Colonic mucosa (tissue), 4 donors: Measurements from ENCODE around the gene CREB5. TPM values are rescaled to one million over a fixed set of nuclear protein-coding genes. Genes with fewer than 3 reads are reported as not detected.

ENCODE experiments used
- DNase-seq: peaks from one replicate; pipeline ENCODE4 v3.0.0-alpha.2; 2020
- H3K27ac ChIP-seq: fragments of 200-600 bp; one replicate; pipeline ENCODE4 v1.8.0; 2021
- H3K27me3 ChIP-seq: fragments of 200-600 bp; one replicate; pipeline ENCODE4 v1.8.0; 2021
- H3K36me3 ChIP-seq: fragments of 200-600 bp; one replicate; pipeline ENCODE4 v1.8.0; 2021
- H3K4me1 ChIP-seq: fragments of 200-600 bp; one replicate; pipeline ENCODE4 v1.8.0; 2021; ENCODE audit warnings: mild to moderate bottlenecking
- H3K4me3 ChIP-seq: fragments of 200-600 bp; one replicate; pipeline ENCODE4 v1.8.0; 2021
- H3K9ac ChIP-seq, 2 donors: one replicate each; pipeline ENCODE4 v1.7.0; 2013; ENCODE audit warnings: control low read depth in 2 of 2, low read depth in 2 of 2, low read length in 2 of 2
- H3K9me3 ChIP-seq: fragments of 200-600 bp; one replicate; pipeline ENCODE4 v1.8.0; 2021
- CTCF ChIP-seq: fragments of 200-600 bp; IDR thresholded peaks from one replicate; pipeline ENCODE4 v1.8.0; 2022; ENCODE audit warnings: antibody characterized with exemption, mild to moderate bottlenecking
- intact Hi-C: fragments of 100-400 bp; cut with DNase I; formaldehyde crosslinking; loops from one replicate; pipeline ENCODE4 v1.14.1; 2022
- total RNA-seq, 2 donors: library from RNA; stranded (reverse); fragmentation: NEBNext Ultra II Directional in 1 of 2; extraction: Animal tissue kit (Norgen Biotek cat#: 25700) in 1 of 2; gene quantifications; one replicate each; pipeline ENCODE4 v1.2.1, GENCODE V29; 2021
- donor health status: healthy.
- donor health status: DM: no; HTN: no; CAD: no.
- donor health status: DM: no; HTN: no; CAD: no.

CREB5 gene
- total RNA-seq, 2 donors from 2014 or later = 0.54 to 3.6 TPM

GRCh38 chr7:28688651-28689050, 276.3 kb downstream of the CREB5 start:
- H3K4me3 ChIP-seq = no peak overlapping the region
- H3K27me3 ChIP-seq = no peaks in the 10 kb centered on the region
- H3K9me3 ChIP-seq = no peaks in the 10 kb centered on the region
- H3K9ac ChIP-seq = peak overlapping the region in 1 of 2 donors; percentile 9
- no peaks in the 10 kb centered on the region for H3K4me1 ChIP-seq
- no peak for TF ChIP-seq CTCF
- intact Hi-C loops = no loop called here
- DNase-seq = no peak
- H3K27ac ChIP-seq = no peak overlapping the region
- no peaks in the 10 kb centered on the region for H3K36me3 ChIP-seq

DNA sequence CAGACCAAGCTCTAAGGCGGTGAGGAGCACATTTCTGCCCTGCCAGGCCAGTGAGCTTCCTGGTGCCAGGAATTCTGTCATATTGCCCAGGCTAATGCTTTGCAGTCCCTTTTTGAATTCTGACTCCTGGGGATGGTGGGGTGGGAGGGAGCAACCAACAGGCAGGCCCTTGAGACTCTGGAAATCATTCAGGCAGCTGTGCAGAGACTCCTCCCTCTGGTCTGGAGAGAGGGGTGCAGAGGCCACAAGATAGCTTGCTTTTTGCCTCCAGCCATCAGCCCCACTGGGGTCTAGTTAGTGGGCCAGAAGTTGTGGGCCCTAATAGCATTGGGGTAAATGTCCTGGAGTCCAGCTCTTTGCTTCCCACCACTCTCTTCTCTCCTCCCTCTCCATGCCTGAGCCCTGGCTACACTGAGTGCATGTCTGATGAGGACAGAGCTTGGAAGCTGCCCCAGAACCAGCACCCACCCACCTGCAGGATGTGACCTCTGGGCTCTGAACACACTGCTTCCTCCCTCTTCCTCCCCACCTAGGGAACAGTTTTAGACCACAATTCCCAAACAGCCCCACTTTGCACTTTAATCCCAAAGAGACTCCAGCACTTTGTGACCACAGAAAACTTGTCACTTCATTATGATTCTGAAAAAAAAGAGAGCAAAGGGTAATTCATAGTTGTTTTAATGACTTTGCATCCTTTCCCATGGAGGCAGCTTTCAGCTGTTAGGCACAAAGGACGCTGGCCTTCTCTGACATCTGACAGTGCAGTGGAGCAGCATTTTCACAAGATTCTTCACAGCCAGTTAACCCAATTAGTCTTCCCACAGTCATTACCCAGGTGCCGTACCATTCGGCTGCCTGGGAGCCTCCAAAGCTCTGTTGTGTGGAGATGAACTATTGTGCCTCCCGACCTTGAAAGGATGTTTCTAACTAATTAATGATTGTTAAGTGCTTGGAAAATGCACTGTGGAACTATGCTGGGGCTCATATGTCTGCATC, 283.3 kb downstream of the CREB5 start:
- no peak overlapping the region for H3K4me3 ChIP-seq
- intact Hi-C loops = no loop called here
- H3K9me3 ChIP-seq = no peaks in the 10 kb centered on the region
- no peak overlapping the region for H3K27ac ChIP-seq
- no peak for DNase-seq
- H3K9ac ChIP-seq = no peak overlapping the region
- H3K4me1 ChIP-seq = no peaks in the 10 kb centered on the region
- no peak for TF ChIP-seq CTCF
- H3K36me3 ChIP-seq = no peaks in the 10 kb centered on the region
- H3K27me3 ChIP-seq = no peaks in the 10 kb centered on the region

GRCh38 chr7:28697913-28698563, 285.7 kb downstream of the CREB5 start:
- intact Hi-C loops = no loop called here
- H3K9ac ChIP-seq = no peak overlapping the region
- no peak overlapping the region for H3K4me3 ChIP-seq
- H3K27me3 ChIP-seq = no peaks in the 10 kb centered on the region
- H3K27ac ChIP-seq = no peak overlapping the region
- H3K36me3 ChIP-seq = no peaks in the 10 kb centered on the region
- H3K4me1 ChIP-seq = no peaks in the 10 kb centered on the region
- TF ChIP-seq CTCF = no peak
- no peak for DNase-seq
- H3K9me3 ChIP-seq = no peaks in the 10 kb centered on the region

DNA sequence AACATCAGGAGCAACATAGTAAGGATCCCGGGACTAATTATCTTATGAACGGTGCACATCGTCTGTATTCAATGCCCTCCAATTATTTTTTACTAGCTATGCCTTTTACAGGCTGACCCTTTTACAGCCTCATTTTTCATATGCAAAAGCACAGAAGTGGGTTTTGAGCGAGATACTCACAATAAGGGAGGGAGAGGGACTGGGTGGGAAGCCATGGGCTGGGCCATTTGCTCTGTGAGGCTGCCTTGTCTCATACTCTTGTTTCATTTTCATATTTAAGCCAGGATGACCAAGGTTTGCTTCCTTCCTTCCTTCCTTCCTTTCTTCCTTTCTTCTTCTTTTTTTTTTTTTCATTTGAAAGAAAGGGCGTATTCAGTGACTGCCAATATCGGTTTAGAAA, 286.5 kb downstream of the CREB5 start:
- intact Hi-C loops = no loop called here
- no peaks in the 10 kb centered on the region for H3K4me1 ChIP-seq
- no peak overlapping the region for H3K27ac ChIP-seq
- no peak for TF ChIP-seq CTCF
- H3K36me3 ChIP-seq = no peaks in the 10 kb centered on the region
- no peak overlapping the region for H3K4me3 ChIP-seq
- no peak for DNase-seq
- no peaks in the 10 kb centered on the region for H3K9me3 ChIP-seq
- H3K27me3 ChIP-seq = no peaks in the 10 kb centered on the region
- H3K9ac ChIP-seq = no peak overlapping the region

GRCh38 chr7:28700096-28700495, 287.8 kb downstream of the CREB5 start:
- intact Hi-C loops = no loop called here
- Histone ChIP-seq H3K36me3 (no peaks in the 10 kb centered on the region), H3K9me3 (no peaks in the 10 kb centered on the region), H3K27ac (no peak overlapping the region), H3K27me3 (no peaks in the 10 kb centered on the region), H3K4me3 (no peak overlapping the region), H3K9ac (no peak overlapping the region), H3K4me1 (no peaks in the 10 kb centered on the region)
- TF ChIP-seq CTCF = no peak
- DNase-seq = no peak
